Osteoblast (primary cell): ENCODE data around the gene PIK3AP1. TPM values are rescaled to one million over a fixed set of nuclear protein-coding genes. Genes with fewer than 3 reads are reported as not detected.
A peak's percentile ranks its signal among the peaks of the same experiment; 100 is the strongest.

ENCODE experiments used
- DNase-seq: peaks from one replicate; pipeline ENCODE4 v3.0.0; 2011; ENCODE audit warnings: low spot score, mixed read lengths; ENCODE audit not compliant: insufficient read length; ENCODE audit errors: missing footprints
- H2AFZ ChIP-seq: 2 replicates; pipeline ENCODE4 v1.6.0; 2011; ENCODE audit warnings: mild to moderate bottlenecking, low read length
- H3K27ac ChIP-seq: 2 replicates; pipeline ENCODE4 v1.5.1; 2011; ENCODE audit warnings: mild to moderate bottlenecking, low read depth, low read length, moderate library complexity
- H3K27me3 ChIP-seq: 2 replicates; pipeline ENCODE4 v1.6.0; 2012; ENCODE audit warnings: mild to moderate bottlenecking, control low read depth, inconsistent platforms, low read length, moderate library complexity; ENCODE audit not compliant: insufficient read depth
- H3K36me3 ChIP-seq: 2 replicates; pipeline ENCODE4 v1.5.1; 2011; ENCODE audit warnings: mild to moderate bottlenecking, low read length, control low read depth, moderate library complexity; ENCODE audit not compliant: insufficient read depth
- H3K4me1 ChIP-seq: 2 replicates; pipeline ENCODE4 v1.5.1; 2011; ENCODE audit warnings: mild to moderate bottlenecking, low read length, control low read depth, moderate library complexity; ENCODE audit not compliant: insufficient read depth
- H3K4me2 ChIP-seq: 2 replicates; pipeline ENCODE4 v1.6.0; 2011; ENCODE audit warnings: mild to moderate bottlenecking, low read length; ENCODE audit not compliant: insufficient read depth
- H3K4me3 ChIP-seq: fragments of 200-600 bp; sonication (generic); 3 replicates; pipeline ENCODE4 v1.5.1; 2012; ENCODE audit warnings: mild to moderate bottlenecking, low read length, inconsistent platforms; ENCODE audit not compliant: insufficient read depth
- H3K79me2 ChIP-seq: 2 replicates; pipeline ENCODE4 v1.6.0; 2012; ENCODE audit warnings: mild to moderate bottlenecking, low read length, control low read depth, inconsistent platforms; ENCODE audit not compliant: insufficient read depth
- H3K9me3 ChIP-seq: 2 replicates; pipeline ENCODE4 v1.5.1; 2011; ENCODE audit warnings: low read depth, low read length, control low read depth
- H4K20me1 ChIP-seq: 2 replicates; pipeline ENCODE4 v1.6.0; 2012; ENCODE audit warnings: mild to moderate bottlenecking, low read length, control low read depth; ENCODE audit not compliant: insufficient read depth
- total RNA-seq: library from RNA; depleted of rRNA; stranded (reverse); fragments of >200 nt; gene quantifications from 2 replicates; pipeline ENCODE4 v1.2.3, GENCODE V29; 2012
- TF ChIP-seq, protein P1 (sequence below): IDR thresholded peaks from 2 replicates; pipeline ENCODE4 v1.5.1; 2011; ENCODE audit warnings: mild to moderate bottlenecking, low read depth, low read length, moderate library complexity; ENCODE audit errors: extremely low read depth

PIK3AP1 gene
- total RNA-seq, 1 donor: 0.36 TPM

DNA sequence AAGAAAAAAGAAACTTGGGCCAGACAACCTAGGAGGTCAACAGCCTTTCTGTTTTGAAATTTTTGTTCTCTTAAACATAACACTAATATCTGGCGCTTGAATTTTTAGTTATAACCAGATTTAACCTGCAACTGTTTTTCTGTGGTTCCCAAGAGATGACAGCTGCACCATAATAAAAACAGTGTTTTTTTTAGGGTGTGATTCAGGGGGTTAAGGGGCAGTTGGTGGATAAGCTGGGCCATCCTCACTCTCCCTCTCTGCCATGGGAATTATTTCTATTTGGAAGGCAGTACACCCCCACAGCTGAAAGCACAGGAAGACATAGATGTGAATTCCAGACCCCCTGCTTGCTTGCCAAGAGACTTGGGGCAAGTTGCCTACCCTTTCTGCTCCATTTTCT is 113.4 kb downstream of the PIK3AP1 start:
- peaks cover 17% of the 10 kb centered on the region for H3K27me3 ChIP-seq
- H2AFZ ChIP-seq: no peak overlapping the region
- no peaks in the 10 kb centered on the region for H3K9me3 ChIP-seq
- H3K4me1 ChIP-seq: no peaks in the 10 kb centered on the region
- no peak overlapping the region for H3K4me2 ChIP-seq
- no peaks in the 10 kb centered on the region for H3K36me3 ChIP-seq
- H3K79me2 ChIP-seq: no peaks in the 10 kb centered on the region
- no peak for DNase-seq
- H4K20me1 ChIP-seq: no peaks in the 10 kb centered on the region
- no peak overlapping the region for H3K4me3 ChIP-seq
- TF ChIP-seq, protein P1, sequence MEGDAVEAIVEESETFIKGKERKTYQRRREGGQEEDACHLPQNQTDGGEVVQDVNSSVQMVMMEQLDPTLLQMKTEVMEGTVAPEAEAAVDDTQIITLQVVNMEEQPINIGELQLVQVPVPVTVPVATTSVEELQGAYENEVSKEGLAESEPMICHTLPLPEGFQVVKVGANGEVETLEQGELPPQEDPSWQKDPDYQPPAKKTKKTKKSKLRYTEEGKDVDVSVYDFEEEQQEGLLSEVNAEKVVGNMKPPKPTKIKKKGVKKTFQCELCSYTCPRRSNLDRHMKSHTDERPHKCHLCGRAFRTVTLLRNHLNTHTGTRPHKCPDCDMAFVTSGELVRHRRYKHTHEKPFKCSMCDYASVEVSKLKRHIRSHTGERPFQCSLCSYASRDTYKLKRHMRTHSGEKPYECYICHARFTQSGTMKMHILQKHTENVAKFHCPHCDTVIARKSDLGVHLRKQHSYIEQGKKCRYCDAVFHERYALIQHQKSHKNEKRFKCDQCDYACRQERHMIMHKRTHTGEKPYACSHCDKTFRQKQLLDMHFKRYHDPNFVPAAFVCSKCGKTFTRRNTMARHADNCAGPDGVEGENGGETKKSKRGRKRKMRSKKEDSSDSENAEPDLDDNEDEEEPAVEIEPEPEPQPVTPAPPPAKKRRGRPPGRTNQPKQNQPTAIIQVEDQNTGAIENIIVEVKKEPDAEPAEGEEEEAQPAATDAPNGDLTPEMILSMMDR: no peak
- no peak overlapping the region for H3K27ac ChIP-seq

DNA sequence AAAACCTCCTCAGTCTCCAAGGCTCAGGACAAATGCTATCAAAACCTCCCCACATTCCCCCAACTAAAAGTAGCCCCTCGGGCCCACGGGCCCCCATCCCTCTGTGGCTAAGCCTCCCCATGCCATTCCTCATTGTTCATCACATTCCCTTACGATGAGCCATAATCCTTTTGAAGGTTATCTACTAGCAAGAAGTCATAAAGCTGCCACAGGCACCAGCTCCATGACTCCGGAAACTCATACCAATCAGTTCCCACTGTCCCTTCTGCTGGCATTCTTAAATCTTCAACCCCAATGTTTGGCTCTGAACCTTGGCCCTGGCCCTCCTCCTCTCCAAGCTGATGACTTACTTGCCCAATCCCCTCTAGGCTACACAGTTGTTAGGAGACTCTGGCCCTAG is 114.1 kb downstream of the PIK3AP1 start:
- peak overlapping the region; percentile 0 for H3K4me2 ChIP-seq
- H2AFZ ChIP-seq: peak overlapping the region; percentile 20
- no peak for DNase-seq

DNA sequence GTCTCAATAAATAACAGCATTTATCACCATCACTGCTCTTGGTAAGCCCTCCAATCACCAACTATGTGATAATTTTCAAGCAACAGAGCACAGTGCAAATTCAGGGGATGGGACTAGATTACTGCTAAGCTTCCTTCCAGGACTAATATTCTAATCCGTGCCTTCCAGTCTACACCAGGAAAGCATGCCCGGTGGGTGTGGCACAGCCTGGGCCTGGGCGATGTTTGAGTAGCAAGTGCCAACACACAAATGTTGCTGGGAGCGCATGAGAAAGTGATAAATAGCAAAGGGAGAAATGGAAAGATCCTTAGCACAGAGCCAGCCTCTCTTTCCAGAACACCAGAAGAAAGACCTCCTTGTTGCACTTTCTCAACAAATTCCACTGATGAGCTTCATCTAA is 120.0 kb downstream of the PIK3AP1 start:
- no peak overlapping the region for H3K4me3 ChIP-seq
- no peaks in the 10 kb centered on the region for H4K20me1 ChIP-seq
- no peaks in the 10 kb centered on the region for H3K9me3 ChIP-seq
- no peak for DNase-seq
- H3K27ac ChIP-seq: no peak overlapping the region
- H3K36me3 ChIP-seq: no peaks in the 10 kb centered on the region
- H3K4me2 ChIP-seq: no peak overlapping the region
- TF ChIP-seq, protein P1: no peak
- no peaks in the 10 kb centered on the region for H3K4me1 ChIP-seq
- no peaks in the 10 kb centered on the region for H3K79me2 ChIP-seq
- H2AFZ ChIP-seq: no peak overlapping the region
- peaks cover 14% of the 10 kb centered on the region for H3K27me3 ChIP-seq

More for the DNA sequence above, 114.1 kb downstream of the PIK3AP1 start:
- Histone ChIP-seq H3K27me3 (peaks cover 17% of the 10 kb centered on the region), H3K9me3 (no peaks in the 10 kb centered on the region), H3K4me1 (no peaks in the 10 kb centered on the region), H3K79me2 (no peaks in the 10 kb centered on the region), H3K27ac (no peak overlapping the region), H3K4me3 (no peak overlapping the region), H3K36me3 (no peaks in the 10 kb centered on the region), H4K20me1 (no peaks in the 10 kb centered on the region)
- TF ChIP-seq, protein P1: no peak

DNA sequence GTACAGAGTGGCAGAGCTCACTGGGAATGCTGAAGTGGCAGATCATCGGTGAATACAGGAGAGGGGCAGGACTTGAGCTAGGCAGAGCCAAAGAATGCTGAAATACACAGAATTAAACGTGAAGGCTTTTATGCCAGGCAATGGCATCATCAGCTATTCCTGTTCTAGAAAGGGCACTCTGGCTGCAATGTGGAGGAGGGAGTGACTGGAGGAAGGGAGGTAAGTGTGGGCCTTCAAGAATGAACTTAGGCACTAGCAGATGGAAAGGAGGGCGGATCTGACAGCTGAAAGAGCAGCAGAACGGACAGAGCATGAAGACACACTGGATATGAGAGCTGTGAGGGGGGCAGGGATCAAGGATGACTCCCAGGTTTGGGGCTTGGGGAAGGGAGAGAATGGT is 121.5 kb downstream of the PIK3AP1 start:
- no peaks in the 10 kb centered on the region for H4K20me1 ChIP-seq
- H3K36me3 ChIP-seq: no peaks in the 10 kb centered on the region
- no peak overlapping the region for H3K4me2 ChIP-seq
- H3K27me3 ChIP-seq: peaks cover 14% of the 10 kb centered on the region
- H3K27ac ChIP-seq: no peak overlapping the region
- H3K4me1 ChIP-seq: no peaks in the 10 kb centered on the region
- H3K4me3 ChIP-seq: no peak overlapping the region
- TF ChIP-seq, protein P1: no peak
- DNase-seq: no peak
- no peaks in the 10 kb centered on the region for H3K79me2 ChIP-seq
- H3K9me3 ChIP-seq: no peaks in the 10 kb centered on the region
- no peak overlapping the region for H2AFZ ChIP-seq
